ENCODE results near the gene LHPP.
A peak's percentile ranks its signal among the peaks of the same experiment; 100 is the strongest.

LHPP gene

GRCh38 chr10:124522131-124522932 lies 60.7 kb downstream of the LHPP start:
- Histone ChIP-seq H3K4me3 (ENCODE audit: low read length) (no peak overlapping the region), H3K36me3 (ENCODE audit: control insufficient read depth, insufficient read depth, low read length) (no peaks in the 10 kb centered on the region), H3K27ac (ENCODE audit: low read depth, low read length) (peak overlapping the region; percentile 94), H3K9ac (ENCODE audit: low read length) (no peak overlapping the region), H3K4me1 (ENCODE audit: control insufficient read depth, insufficient read depth, low read length) (peaks cover 35% of the 10 kb centered on the region), H3K27me3 (ENCODE audit: control insufficient read depth, insufficient read depth, low read length) (no peaks in the 10 kb centered on the region)

- H3K36me3 ChIP-seq (ENCODE audit: control insufficient read depth, insufficient read depth, low read length): no peaks in the 10 kb centered on the region
- H3K4me1 ChIP-seq (ENCODE audit: control insufficient read depth, insufficient read depth, low read length): peaks cover 35% of the 10 kb centered on the region
- H3K27me3 ChIP-seq (ENCODE audit: control insufficient read depth, insufficient read depth, low read length): no peaks in the 10 kb centered on the region
- peak overlapping the region; percentile 62 for H3K4me3 ChIP-seq (ENCODE audit: low read length)
- peak overlapping the region; percentile 94 for H3K27ac ChIP-seq (ENCODE audit: low read depth, low read length)
- no peak overlapping the region for H3K9ac ChIP-seq (ENCODE audit: low read length)
Observed at GRCh38 chr10:124522933-124523871, 61.6 kb downstream of the LHPP start.

- no peaks in the 10 kb centered on the region for H3K36me3 ChIP-seq (ENCODE audit: control insufficient read depth, insufficient read depth, low read length)
- no peaks in the 10 kb centered on the region for H3K27me3 ChIP-seq (ENCODE audit: control insufficient read depth, insufficient read depth, low read length)
- H3K4me1 ChIP-seq (ENCODE audit: control insufficient read depth, insufficient read depth, low read length): peaks cover 35% of the 10 kb centered on the region
- no peak overlapping the region for H3K9ac ChIP-seq (ENCODE audit: low read length)
- H3K27ac ChIP-seq (ENCODE audit: low read depth, low read length): peak overlapping the region; percentile 94
- H3K4me3 ChIP-seq (ENCODE audit: low read length): peak overlapping the region; percentile 62
Observed at GRCh38 chr10:124523901-124524300, 62.3 kb downstream of the LHPP start.

GRCh38 chr10:124524991-124525653 lies 63.5 kb downstream of the LHPP start:
- no peaks in the 10 kb centered on the region for H3K27me3 ChIP-seq (ENCODE audit: control insufficient read depth, insufficient read depth, low read length)
- H3K9ac ChIP-seq (ENCODE audit: low read length): no peak overlapping the region
- H3K4me3 ChIP-seq (ENCODE audit: low read length): no peak overlapping the region
- no peaks in the 10 kb centered on the region for H3K36me3 ChIP-seq (ENCODE audit: control insufficient read depth, insufficient read depth, low read length)
- peaks cover 35% of the 10 kb centered on the region for H3K4me1 ChIP-seq (ENCODE audit: control insufficient read depth, insufficient read depth, low read length)
- peak overlapping the region; percentile 94 for H3K27ac ChIP-seq (ENCODE audit: low read depth, low read length)

- Histone ChIP-seq H3K4me3 (ENCODE audit: low read length) (no peak overlapping the region), H3K9ac (ENCODE audit: low read length) (no peak overlapping the region), H3K4me1 (ENCODE audit: control insufficient read depth, insufficient read depth, low read length) (peaks cover 35% of the 10 kb centered on the region), H3K36me3 (ENCODE audit: control insufficient read depth, insufficient read depth, low read length) (no peaks in the 10 kb centered on the region), H3K27me3 (ENCODE audit: control insufficient read depth, insufficient read depth, low read length) (no peaks in the 10 kb centered on the region), H3K27ac (ENCODE audit: low read depth, low read length) (peak overlapping the region; percentile 94)
Observed at GRCh38 chr10:124525751-124526600, 64.4 kb downstream of the LHPP start.

- Histone ChIP-seq H3K9ac (ENCODE audit: low read length) (no peak overlapping the region), H3K27me3 (ENCODE audit: control insufficient read depth, insufficient read depth, low read length) (no peaks in the 10 kb centered on the region), H3K27ac (ENCODE audit: low read depth, low read length) (peak overlapping the region; percentile 94), H3K36me3 (ENCODE audit: control insufficient read depth, insufficient read depth, low read length) (no peaks in the 10 kb centered on the region), H3K4me1 (ENCODE audit: control insufficient read depth, insufficient read depth, low read length) (peaks cover 35% of the 10 kb centered on the region), H3K4me3 (ENCODE audit: low read length) (no peak overlapping the region)
Observed at GRCh38 chr10:124526621-124527267, 65.1 kb downstream of the LHPP start.

GRCh38 chr10:124527874-124528395 lies 66.3 kb downstream of the LHPP start:
- Histone ChIP-seq H3K4me3 (ENCODE audit: low read length) (no peak overlapping the region), H3K36me3 (ENCODE audit: control insufficient read depth, insufficient read depth, low read length) (no peaks in the 10 kb centered on the region), H3K27me3 (ENCODE audit: control insufficient read depth, insufficient read depth, low read length) (no peaks in the 10 kb centered on the region), H3K27ac (ENCODE audit: low read depth, low read length) (no peak overlapping the region), H3K9ac (ENCODE audit: low read length) (no peak overlapping the region), H3K4me1 (ENCODE audit: control insufficient read depth, insufficient read depth, low read length) (peaks cover 26% of the 10 kb centered on the region)

GRCh38 chr10:124529661-124530214 lies 68.1 kb downstream of the LHPP start:
- H3K9ac ChIP-seq (ENCODE audit: low read length): no peak overlapping the region
- no peak overlapping the region for H3K27ac ChIP-seq (ENCODE audit: low read depth, low read length)
- no peaks in the 10 kb centered on the region for H3K36me3 ChIP-seq (ENCODE audit: control insufficient read depth, insufficient read depth, low read length)
- no peak overlapping the region for H3K4me3 ChIP-seq (ENCODE audit: low read length)
- no peaks in the 10 kb centered on the region for H3K27me3 ChIP-seq (ENCODE audit: control insufficient read depth, insufficient read depth, low read length)
- H3K4me1 ChIP-seq (ENCODE audit: control insufficient read depth, insufficient read depth, low read length): peaks cover 11% of the 10 kb centered on the region

- Histone ChIP-seq H3K4me1 (ENCODE audit: control insufficient read depth, insufficient read depth, low read length) (peaks cover 6% of the 10 kb centered on the region), H3K27ac (ENCODE audit: low read depth, low read length) (no peak overlapping the region), H3K9ac (ENCODE audit: low read length) (no peak overlapping the region), H3K36me3 (ENCODE audit: control insufficient read depth, insufficient read depth, low read length) (no peaks in the 10 kb centered on the region), H3K4me3 (ENCODE audit: low read length) (no peak overlapping the region), H3K27me3 (ENCODE audit: control insufficient read depth, insufficient read depth, low read length) (no peaks in the 10 kb centered on the region)
Observed at GRCh38 chr10:124530215-124530665, 68.6 kb downstream of the LHPP start.

- Histone ChIP-seq H3K27me3 (ENCODE audit: control insufficient read depth, insufficient read depth, low read length) (no peaks in the 10 kb centered on the region), H3K4me1 (ENCODE audit: control insufficient read depth, insufficient read depth, low read length) (peaks cover under 1% of the 10 kb centered on the region), H3K36me3 (ENCODE audit: control insufficient read depth, insufficient read depth, low read length) (no peaks in the 10 kb centered on the region), H3K9ac (ENCODE audit: low read length) (no peak overlapping the region), H3K27ac (ENCODE audit: low read depth, low read length) (no peak overlapping the region), H3K4me3 (ENCODE audit: low read length) (no peak overlapping the region)
Observed at GRCh38 chr10:124530816-124531215, 69.2 kb downstream of the LHPP start.

All from rectal smooth muscle tissue (tissue), 1 donor.